GM21526 (cell line): ENCODE data around the gene ITFG1.

Source experiments
- ATAC-seq: cut with Tn5 transposase; IDR thresholded peaks from one replicate; pipeline ENCODE4 v1.9.1; 2021; ENCODE audit warnings: moderate library complexity; ENCODE audit not compliant: unreplicated experiment, low FRiP score

Gene ITFG1

GRCh38 chr16:47132308-47132707 lies 328.6 kb downstream of the ITFG1 start:
- no peak for ATAC-seq

GRCh38 chr16:47129755-47130435 lies 331.0 kb downstream of the ITFG1 start:
- ATAC-seq = no peak

- no peak for ATAC-seq
Observed at GRCh38 chr16:47127541-47127940, 333.3 kb downstream of the ITFG1 start.

GRCh38 chr16:47125757-47126156 lies 335.1 kb downstream of the ITFG1 start:
- no peak for ATAC-seq

- ATAC-seq = no peak
Observed at GRCh38 chr16:47113130-47113529, 347.7 kb downstream of the ITFG1 start.

GRCh38 chr16:47110939-47111338 lies 349.9 kb downstream of the ITFG1 start:
- ATAC-seq = no peak

GRCh38 chr16:47109361-47109760 lies 351.5 kb downstream of the ITFG1 start:
- no peak for ATAC-seq
